ENCODE data around the gene CAPN15. TPM values are rescaled to one million over a fixed set of nuclear protein-coding genes. Genes with fewer than 3 reads are reported as not detected.

CAPN15 gene
- total RNA-seq, 1 donor from 2014 or later = 38.7 TPM

DNA sequence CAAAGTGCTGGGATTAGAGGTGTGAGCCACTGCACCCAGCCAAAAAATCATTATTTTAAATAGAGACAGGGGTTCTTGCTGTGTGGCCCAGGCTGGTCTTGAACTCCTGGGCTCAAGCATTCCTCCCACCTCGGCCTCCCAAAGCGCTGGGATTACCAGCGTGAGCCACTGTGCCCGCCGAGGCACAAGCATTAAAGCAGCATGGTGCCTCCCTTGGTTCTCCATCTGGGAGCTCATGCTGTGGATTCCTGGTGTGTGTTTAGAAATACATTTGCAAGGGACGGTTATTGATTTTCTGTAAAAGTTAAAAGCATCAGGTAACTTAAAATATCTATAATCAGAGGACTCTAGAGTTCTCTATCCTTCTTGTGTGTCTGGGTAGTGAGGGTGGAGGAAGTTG is 14.7 kb upstream of the CAPN15 start:
- Histone ChIP-seq H3K27ac (ENCODE audit: low read depth, low read length) (no peak overlapping the region), H3K79me2 (ENCODE audit: insufficient read depth, low read length) (no peaks in the 10 kb centered on the region), H3K27me3 (ENCODE audit: insufficient read depth, low read length) (no peaks in the 10 kb centered on the region), H3K36me3 (ENCODE audit: insufficient read depth, low read length) (no peaks in the 10 kb centered on the region), H3K9me3 (ENCODE audit: insufficient read depth, low read depth, low read length) (no peaks in the 10 kb centered on the region), H3K9ac (ENCODE audit: low read length) (no peak overlapping the region), H3K4me2 (ENCODE audit: low read length) (no peak overlapping the region), H3K4me3 (ENCODE audit: insufficient read depth, low read depth, low read length) (no peak overlapping the region), H3K4me1 (ENCODE audit: insufficient read depth, low read length) (no peaks in the 10 kb centered on the region), H2AFZ (ENCODE audit: low read depth, low read length) (no peak overlapping the region), H4K20me1 (ENCODE audit: insufficient read depth, low read length) (peaks cover 6% of the 10 kb centered on the region)
- no peak overlapping the region for H3K27ac Mint-ChIP-seq (ENCODE audit: unreplicated experiment)
- H3K4me3 Mint-ChIP-seq (ENCODE audit: unreplicated experiment) = no peak overlapping the region
- H3K27me3 Mint-ChIP-seq (ENCODE audit: low read depth, unreplicated experiment) = no peaks in the 10 kb centered on the region
- H3K4me1 Mint-ChIP-seq (ENCODE audit: low read depth, unreplicated experiment) = no peaks in the 10 kb centered on the region
- DNase-seq (ENCODE audit: low read depth) (no peak), FAIRE-seq (no peak)
- TF ChIP-seq EZH2 (IDR thresholded peaks at IDR 0.05; ENCODE audit: insufficient read depth, low read length) = no peak
- TF ChIP-seq, protein P1, sequence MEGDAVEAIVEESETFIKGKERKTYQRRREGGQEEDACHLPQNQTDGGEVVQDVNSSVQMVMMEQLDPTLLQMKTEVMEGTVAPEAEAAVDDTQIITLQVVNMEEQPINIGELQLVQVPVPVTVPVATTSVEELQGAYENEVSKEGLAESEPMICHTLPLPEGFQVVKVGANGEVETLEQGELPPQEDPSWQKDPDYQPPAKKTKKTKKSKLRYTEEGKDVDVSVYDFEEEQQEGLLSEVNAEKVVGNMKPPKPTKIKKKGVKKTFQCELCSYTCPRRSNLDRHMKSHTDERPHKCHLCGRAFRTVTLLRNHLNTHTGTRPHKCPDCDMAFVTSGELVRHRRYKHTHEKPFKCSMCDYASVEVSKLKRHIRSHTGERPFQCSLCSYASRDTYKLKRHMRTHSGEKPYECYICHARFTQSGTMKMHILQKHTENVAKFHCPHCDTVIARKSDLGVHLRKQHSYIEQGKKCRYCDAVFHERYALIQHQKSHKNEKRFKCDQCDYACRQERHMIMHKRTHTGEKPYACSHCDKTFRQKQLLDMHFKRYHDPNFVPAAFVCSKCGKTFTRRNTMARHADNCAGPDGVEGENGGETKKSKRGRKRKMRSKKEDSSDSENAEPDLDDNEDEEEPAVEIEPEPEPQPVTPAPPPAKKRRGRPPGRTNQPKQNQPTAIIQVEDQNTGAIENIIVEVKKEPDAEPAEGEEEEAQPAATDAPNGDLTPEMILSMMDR (IDR thresholded peaks at IDR 0.05; ENCODE audit: insufficient read depth, low read depth, low read length) = no peak
- peaks cover 12% of the 10 kb centered on the region for H3K36me3 Mint-ChIP-seq (ENCODE audit: low read depth, unreplicated experiment)
- H3K9me3 Mint-ChIP-seq (ENCODE audit: unreplicated experiment) = peaks cover 2% of the 10 kb centered on the region

DNA sequence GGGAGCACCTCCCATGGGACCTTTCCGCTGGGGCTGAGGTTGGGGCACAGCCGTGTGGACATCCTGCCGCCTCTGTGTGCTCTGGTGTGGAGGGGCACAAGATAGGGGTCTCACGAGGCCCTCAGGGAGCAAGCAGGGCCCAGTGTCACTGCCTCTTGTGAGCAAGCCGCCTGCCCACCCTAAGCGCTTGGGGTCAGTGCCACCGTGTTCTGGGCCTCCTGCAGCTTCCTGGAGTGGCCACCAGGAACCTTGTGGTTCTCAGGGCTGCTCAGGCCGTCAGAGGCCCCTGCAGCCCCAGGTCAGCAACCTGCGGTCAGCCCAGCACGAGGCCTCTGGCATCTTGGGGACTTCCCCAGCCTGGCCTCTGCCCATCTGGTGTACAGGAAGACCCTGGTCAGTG is 13.6 kb upstream of the CAPN15 start:
- Mint-ChIP-seq H3K27ac (ENCODE audit: unreplicated experiment) (no peak overlapping the region), H3K9me3 (ENCODE audit: unreplicated experiment) (peaks cover 2% of the 10 kb centered on the region)
- TF ChIP-seq EZH2 (IDR thresholded peaks at IDR 0.05; ENCODE audit: insufficient read depth, low read length) = no peak

DNA sequence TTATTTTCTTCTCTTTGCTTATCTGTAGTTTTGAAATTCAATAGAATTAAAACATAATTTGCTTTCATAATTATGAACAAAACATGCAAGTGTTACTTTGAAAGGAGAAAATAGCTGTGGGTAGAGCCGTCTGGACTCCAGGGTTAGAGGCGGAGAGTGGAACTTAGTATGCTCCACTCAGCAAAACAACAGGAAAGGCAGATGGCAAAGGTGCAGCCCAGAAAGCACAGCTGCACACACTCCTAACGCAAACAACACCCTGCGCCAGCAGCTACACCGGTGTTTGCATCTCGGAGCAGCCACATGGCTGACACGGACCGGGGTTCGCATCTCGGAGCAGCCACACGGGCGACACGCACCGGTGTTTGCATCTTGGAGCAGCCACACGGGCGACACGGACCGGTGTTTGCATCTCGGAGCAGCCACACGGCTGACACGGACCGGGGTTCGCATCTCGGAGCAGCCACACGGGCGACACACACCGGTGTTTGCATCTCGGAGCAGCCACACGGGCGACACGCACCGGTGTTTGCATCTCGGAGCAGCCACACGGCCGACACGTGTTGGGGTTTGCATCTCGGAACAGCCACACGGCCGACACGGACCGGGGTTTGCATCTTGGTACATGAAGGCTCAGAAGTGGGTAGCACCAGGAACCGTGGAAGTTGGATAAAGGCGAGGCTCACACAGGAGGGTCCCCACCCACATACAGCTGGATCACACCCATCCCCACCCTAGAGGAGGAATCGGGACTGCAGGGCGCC is 12.2 kb upstream of the CAPN15 start:
- DNase-seq (ENCODE audit: low read depth) (no peak), FAIRE-seq (no peak)
- Histone ChIP-seq H3K4me1 (ENCODE audit: insufficient read depth, low read length) (no peaks in the 10 kb centered on the region), H3K4me3 (ENCODE audit: insufficient read depth, low read depth, low read length) (no peak overlapping the region), H3K27ac (ENCODE audit: low read depth, low read length) (no peak overlapping the region), H3K79me2 (ENCODE audit: insufficient read depth, low read length) (no peaks in the 10 kb centered on the region), H3K9ac (ENCODE audit: low read length) (no peak overlapping the region), H3K27me3 (ENCODE audit: insufficient read depth, low read length) (no peaks in the 10 kb centered on the region), H3K36me3 (ENCODE audit: insufficient read depth, low read length) (no peaks in the 10 kb centered on the region), H3K9me3 (ENCODE audit: insufficient read depth, low read depth, low read length) (no peaks in the 10 kb centered on the region), H2AFZ (ENCODE audit: low read depth, low read length) (no peak overlapping the region), H3K4me2 (ENCODE audit: low read length) (no peak overlapping the region), H4K20me1 (ENCODE audit: insufficient read depth, low read length) (no peaks in the 10 kb centered on the region)
- no peak for TF ChIP-seq EZH2 (IDR thresholded peaks at IDR 0.05; ENCODE audit: insufficient read depth, low read length)
- TF ChIP-seq, protein P1 (IDR thresholded peaks at IDR 0.05; ENCODE audit: insufficient read depth, low read depth, low read length) = no peak
- H3K27me3 Mint-ChIP-seq (ENCODE audit: low read depth, unreplicated experiment) = no peaks in the 10 kb centered on the region
- H3K27ac Mint-ChIP-seq (ENCODE audit: unreplicated experiment) = no peak overlapping the region
- H3K4me1 Mint-ChIP-seq (ENCODE audit: low read depth, unreplicated experiment) = no peaks in the 10 kb centered on the region
- no peaks in the 10 kb centered on the region for H3K9me3 Mint-ChIP-seq (ENCODE audit: unreplicated experiment)
- H3K4me3 Mint-ChIP-seq (ENCODE audit: unreplicated experiment) = no peak overlapping the region
- peaks cover 7% of the 10 kb centered on the region for H3K36me3 Mint-ChIP-seq (ENCODE audit: low read depth, unreplicated experiment)

More for the DNA sequence above, 13.6 kb upstream of the CAPN15 start:
- Histone ChIP-seq H3K4me2 (ENCODE audit: low read length) (no peak overlapping the region), H3K27ac (ENCODE audit: low read depth, low read length) (no peak overlapping the region), H3K27me3 (ENCODE audit: insufficient read depth, low read length) (no peaks in the 10 kb centered on the region), H4K20me1 (ENCODE audit: insufficient read depth, low read length) (peaks cover 6% of the 10 kb centered on the region), H3K4me1 (ENCODE audit: insufficient read depth, low read length) (no peaks in the 10 kb centered on the region), H3K9me3 (ENCODE audit: insufficient read depth, low read depth, low read length) (no peaks in the 10 kb centered on the region), H3K36me3 (ENCODE audit: insufficient read depth, low read length) (no peaks in the 10 kb centered on the region), H2AFZ (ENCODE audit: low read depth, low read length) (no peak overlapping the region), H3K9ac (ENCODE audit: low read length) (no peak overlapping the region), H3K4me3 (ENCODE audit: insufficient read depth, low read depth, low read length) (no peak overlapping the region), H3K79me2 (ENCODE audit: insufficient read depth, low read length) (no peaks in the 10 kb centered on the region)
- H3K27me3 Mint-ChIP-seq (ENCODE audit: low read depth, unreplicated experiment) = no peaks in the 10 kb centered on the region
- no peak for DNase-seq (ENCODE audit: low read depth)
- no peaks in the 10 kb centered on the region for H3K4me1 Mint-ChIP-seq (ENCODE audit: low read depth, unreplicated experiment)
- H3K4me3 Mint-ChIP-seq (ENCODE audit: unreplicated experiment) = no peak overlapping the region
- no peak for FAIRE-seq
- peaks cover 9% of the 10 kb centered on the region for H3K36me3 Mint-ChIP-seq (ENCODE audit: low read depth, unreplicated experiment)
